GM12878 (cell line): ENCODE measurements around the gene TMEM150A. TPM values are rescaled to one million over a fixed set of nuclear protein-coding genes. Genes with fewer than 3 reads are reported as not detected.

Experiments used
- ATAC-seq: fragments of 200-7000 bp; cut with Tn5 transposase; 3 replicates; pipeline ENCODE4 v1.9.1; 2020; ENCODE audit warnings: mild to moderate bottlenecking, moderate library complexity
- BruUV-seq: library from RNA; stranded (reverse); fragments of 400-500 nt; replicated peaks from 2 replicates; lab custom pipeline; 2021; lab: Mats Ljungman, UMichigan
- CTCF ChIA-PET: fragments of 300-600 bp; sonication (Branson Sonifier 250); formaldehyde crosslinking; extraction: SDS; loops from one replicate; lab custom pipeline; 2021; ENCODE audit warnings: inconsistent platforms; lab: Yijun Ruan, JAX
- POLR2A ChIA-PET: fragments of 350-600 bp; formaldehyde crosslinking; extraction: SDS; loops from one replicate; lab custom pipeline; 2021; ENCODE audit warnings: inconsistent platforms; lab: Charles Lee
- RAD21 ChIA-PET: fragments of 300-600 bp; sonication (Branson Sonifier 250); formaldehyde crosslinking; loops from one replicate; lab custom pipeline; 2023; ENCODE audit warnings: antibody characterized with exemption; ENCODE audit not compliant: unreplicated experiment; lab: Charles Lee
- SMC1A ChIA-PET: fragments of 300-600 bp; sonication (Branson Sonifier 250); formaldehyde crosslinking; loops from one replicate; lab custom pipeline; 2023; ENCODE audit not compliant: unreplicated experiment, uncharacterized antibody; lab: Charles Lee
- DNase-seq: peaks from one replicate; pipeline ENCODE4 v3.0.0-alpha.2; 2011; ENCODE audit warnings: low read depth, low spot score
- FAIRE-seq: peaks from 3 replicates; lab custom pipeline; 2011; peaks lifted over from hg19 to GRCh38; lab: Jason Lieb, UNC
- H2AFZ ChIP-seq: 2 replicates; pipeline ENCODE4 v1.6.0; 2011; ENCODE audit warnings: low read depth, low read length, control low read depth; ENCODE audit not compliant: control insufficient read depth
- H3K27ac ChIP-seq: 2 replicates; pipeline ENCODE4 v1.5.1; 2011; ENCODE audit warnings: control low read depth; ENCODE audit not compliant: control insufficient read depth, insufficient read depth
- H3K27me3 ChIP-seq, 2 experiments: replicated peaks in 1 of 2; 2 replicates each; pipeline versions ENCODE4 v1.6.0 to v1.6.1; 2011; ENCODE audit warnings: low read length in 1 of 2; ENCODE audit not compliant: control insufficient read depth in 2 of 2, insufficient read depth in 2 of 2
- H3K36me3 ChIP-seq, 2 experiments: 2 replicates each; pipeline ENCODE4 v1.5.1; 2011; ENCODE audit warnings: low read length in 1 of 2; ENCODE audit not compliant: control insufficient read depth in 2 of 2, insufficient read depth in 2 of 2
- H3K4me1 ChIP-seq: 2 replicates; pipeline ENCODE4 v1.6.1; 2011; ENCODE audit warnings: mild to moderate bottlenecking, low read length, moderate library complexity, mixed read lengths; ENCODE audit not compliant: control insufficient read depth, insufficient read depth
- H3K4me2 ChIP-seq: 2 replicates; pipeline ENCODE4 v1.6.0; 2011; ENCODE audit warnings: control low read depth; ENCODE audit not compliant: control insufficient read depth, insufficient read depth
- H3K4me3 ChIP-seq: fragments of 200-600 bp; sonication (generic); 2 replicates; pipeline ENCODE4 v1.5.1; 2016
- H3K79me2 ChIP-seq: 2 replicates; pipeline ENCODE4 v1.6.0; 2011; ENCODE audit warnings: low read length; ENCODE audit not compliant: control insufficient read depth, insufficient read depth
- H3K9ac ChIP-seq: 2 replicates; pipeline ENCODE4 v1.8.0; 2011; ENCODE audit warnings: low read length, control low read depth, mixed read lengths; ENCODE audit not compliant: control insufficient read depth, insufficient read depth
- H3K9me3 ChIP-seq: replicated peaks from 3 replicates; pipeline ENCODE4 v1.5.1; 2011; ENCODE audit warnings: mild to moderate bottlenecking, low read length; ENCODE audit not compliant: control insufficient read depth, insufficient read depth
- H4K20me1 ChIP-seq: 2 replicates; pipeline ENCODE4 v1.6.0; 2011; ENCODE audit not compliant: control insufficient read depth, insufficient read depth
- CHD1 ChIP-seq: IDR thresholded peaks from 2 replicates; pipeline ENCODE4 v1.6.1; 2012; ENCODE audit warnings: low read depth, low read length, improper control_type of control experiment
- CREB1 ChIP-seq: IDR thresholded peaks from 2 replicates; pipeline ENCODE4 v1.6.1; 2012; ENCODE audit warnings: low read depth, mild to moderate bottlenecking, inconsistent platforms
- CTCF ChIP-seq, 3 experiments: IDR thresholded peaks in 2 of 3; conservative IDR thresholded peaks in 1 of 3; 2 replicates each; pipeline ENCODE4 v1.5.1; 2011; ENCODE audit warnings: low read depth in 3 of 3, low read length in 3 of 3, mild to moderate bottlenecking in 3 of 3, control low read depth in 2 of 3, moderate library complexity in 2 of 3, inconsistent platforms in 1 of 3, mixed read lengths in 1 of 3; ENCODE audit not compliant: control insufficient read depth in 2 of 3, insufficient read depth in 1 of 3; ENCODE audit errors: extremely low read depth in 1 of 3
- EGR1 ChIP-seq, 2 experiments: IDR thresholded peaks; 1 replicate in 1 of 2; 2 replicates in 1 of 2; pipeline ENCODE4 v1.6.1; 2011 to 2012; ENCODE audit warnings: low read depth in 2 of 2, low read length in 2 of 2, borderline replicate concordance in 1 of 2, mild to moderate bottlenecking in 1 of 2, moderate library complexity in 1 of 2
- FOXK2 ChIP-seq: fragments of 450-650 bp; IDR thresholded peaks from 2 replicates; pipeline ENCODE4 v1.6.1; 2017; ENCODE audit warnings: mild to moderate bottlenecking, moderate library complexity
- HDAC2 ChIP-seq: fragments of 200-600 bp; sonication (generic); IDR thresholded peaks from 2 replicates; pipeline ENCODE4 v1.6.1; 2017
- HDAC6 ChIP-seq: fragments of 200-600 bp; sonication (generic); IDR thresholded peaks from one replicate; pipeline ENCODE4 v1.8.0; 2017; ENCODE audit warnings: antibody characterized with exemption; ENCODE audit not compliant: unreplicated experiment
- HDGF ChIP-seq: fragments of 450-650 bp; IDR thresholded peaks from 2 replicates; pipeline ENCODE4 v1.6.1; 2016; ENCODE audit warnings: antibody characterized with exemption
- JUND ChIP-seq: IDR thresholded peaks from 2 replicates; pipeline ENCODE4 v1.6.1; 2012; ENCODE audit warnings: low read depth, mild to moderate bottlenecking, low read length, improper control_type of control experiment, moderate library complexity
- LARP7 ChIP-seq: fragments of 450-650 bp; IDR thresholded peaks from 2 replicates; pipeline ENCODE4 v1.6.1; 2017; ENCODE audit warnings: mild to moderate bottlenecking
- MAX ChIP-seq: IDR thresholded peaks from 2 replicates; pipeline ENCODE4 v1.6.1; 2012; ENCODE audit warnings: low read depth, low read length, improper control_type of control experiment
- MTA3 ChIP-seq: IDR thresholded peaks from 2 replicates; pipeline ENCODE4 v1.6.1; 2012; ENCODE audit warnings: low read length, inconsistent platforms, borderline replicate concordance
- PML ChIP-seq: IDR thresholded peaks from 2 replicates; pipeline ENCODE4 v1.6.1; 2012; ENCODE audit warnings: low read length, inconsistent platforms
- POLR2AphosphoS2 ChIP-seq: IDR thresholded peaks from 2 replicates; pipeline ENCODE4 v1.6.1; 2011; ENCODE audit warnings: low read depth, mild to moderate bottlenecking, low read length, improper control_type of control experiment, moderate library complexity
- POLR2AphosphoS5 ChIP-seq: IDR thresholded peaks from 2 replicates; pipeline ENCODE4 v1.6.1; 2011; ENCODE audit warnings: mild to moderate bottlenecking, low read length, inconsistent platforms
- RUNX3 ChIP-seq: IDR thresholded peaks from 2 replicates; pipeline ENCODE4 v1.6.1; 2012; ENCODE audit warnings: low read length, inconsistent platforms
- USF1 ChIP-seq: IDR thresholded peaks from 2 replicates; pipeline ENCODE4 v1.6.1; 2011; ENCODE audit warnings: borderline replicate concordance, low read depth, mild to moderate bottlenecking, moderate library complexity, mixed read lengths, low read length; ENCODE audit not compliant: insufficient read depth; ENCODE audit errors: extremely low read length
- ZBTB33 ChIP-seq: fragments of 450-650 bp; IDR thresholded peaks from 2 replicates; pipeline ENCODE4 v1.6.1; 2017; ENCODE audit warnings: mild to moderate bottlenecking
- WGBS: methylation state at CpG from one replicate; pipeline ENCODE4 v1.1.6; 2016; ENCODE audit warnings: low lambda C conversion rate; ENCODE audit not compliant: insufficient replicate concordance, insufficient coverage; ENCODE audit errors: missing lambda C conversion rate; 5-methylcytosine and 5-hydroxymethylcytosine counted together
- in situ Hi-C: fragments of 300-500 bp; cut with MboI; formaldehyde crosslinking; loops from 9 replicates; pipeline ENCODE4 v1.14.3; 2018; ENCODE audit warnings: mixed read lengths
- intact Hi-C: fragments of 100-400 bp; cut with micrococcal nuclease; formaldehyde crosslinking; loops from one replicate; pipeline ENCODE4 v1.14.2; 2022; ENCODE audit not compliant: unreplicated experiment
- polyA plus RNA-seq, 11 experiments: library from polyadenylated mRNA; depleted of rRNA in 4 of 11; unstranded in 6 of 11; stranded (reverse) in 5 of 11; fragments of >200 nt; fragmentation: Nextera tagmentation in 4 of 11; fragmentation: Illumina TruSeq in 1 of 11; extraction: Ambion mirVana in 4 of 11; extraction: Trizol in 1 of 11; gene quantifications; 1 replicate in 1 of 11; 2 replicates in 10 of 11; pipeline versions ENCODE4 v1.2.1 to v1.2.3, GENCODE V29; 2011 to 2016; ENCODE audit warnings: inconsistent platforms in 2 of 11, missing spikeins in 2 of 11, low read depth in 1 of 11
- total RNA-seq, 4 experiments: library from RNA; depleted of rRNA in 3 of 4; stranded (reverse); fragments of >200 nt in 3 of 4; fragmentation: Illumina TruSeq in 1 of 4; extraction: Trizol in 1 of 4; gene quantifications; 2 replicates each; pipeline versions ENCODE4 v1.2.1 to v1.2.3, GENCODE V29; 2013 to 2021

The TMEM150A gene
- total and polyA plus RNA-seq, 10 of the 15 experiments (the other 5 are each of a cell fraction or from before 2014, with no cell fraction given): 0.45 to 4.4 (median 2.6) TPM

- Histone ChIP-seq H3K4me2 (peak within 1 kb of the TSS; percentile 81), H3K9me3 (no peaks in the 10 kb centered on the region), H4K20me1 (no peaks in the 10 kb centered on the region), H3K27ac (peak within 1 kb of the TSS; percentile 71), H3K4me1 (no peaks in the 10 kb centered on the region; the same call in 1 of the 2 replicates), H3K4me3 (peak within 1 kb of the TSS; percentile 98), H3K27me3 (no peaks in the 10 kb centered on the region), H2AFZ (peak within 1 kb of the TSS; percentile 87), H3K36me3 (peaks cover 0 to 3% of the 10 kb centered on the region in 2 experiments; a peak in 1 of 4 replicates), H3K9ac (peak within 1 kb of the TSS; percentile 80), H3K79me2 (peaks cover 18% of the 10 kb centered on the region)
- TSS peak; percentile 98 for BruUV-seq
- ATAC-seq (peak; percentile 97), DNase-seq (peak; percentile 73), FAIRE-seq (peak; percentile 75)
- RAD21 ChIA-PET: interaction anchor here (0.9 to 2.7 kb wide), 6 partner anchors 9 to 142 kb away, joined by 3 to 15 read pairs (median 4); partner anchors contain the start of genes SH2D6 and VAMP8
- intact Hi-C loops: loop anchor here (2.0 kb wide), 1 partner anchor 41 kb away; the partner anchor contains the start of gene TMEM150A
- SMC1A ChIA-PET: interaction anchor here (0.6 to 2.9 kb wide), 6 partner anchors 11 to 661 kb away, joined by 3 to 21 read pairs (median 6); partner anchors contain the start of gene RNF181
- 4% methylated on average over 54 of the region's 64 CpGs for WGBS
- CTCF ChIA-PET: interaction anchor here (0.6 to 4.4 kb wide), 6 partner anchors 10 to 261 kb away, joined by 3 to 28 read pairs (median 4); no protein-coding TSS in a partner anchor
- POLR2A ChIA-PET: interaction anchor here (0.7 to 6.2 kb wide), 13 partner anchors 12 to 625 kb away, joined by 3 to 32 read pairs (median 6); partner anchors contain the start of genes MAT2A, RNF181 and VAMP8
- in situ Hi-C loops: no loop called here
- no peak for TF ChIP-seq LARP7
- no peak for TF ChIP-seq HDAC2
- TF ChIP-seq POLR2AphosphoS5: peak; percentile 89
- TF ChIP-seq MAX: no peak
- TF ChIP-seq JUND: no peak
- no peak for TF ChIP-seq ZBTB33
- TF ChIP-seq HDAC6: peak; percentile 65
- peak; percentile 90 for TF ChIP-seq POLR2AphosphoS2
- peak; percentile 94 for TF ChIP-seq CREB1
- TF ChIP-seq USF1: no peak
- peak; percentile 96 for TF ChIP-seq PML
- peak in 1 of 2 experiments; percentile 69; a peak in 1 of 3 replicates for TF ChIP-seq EGR1 (IDR thresholded peaks at IDR 0.05; ENCODE audit: borderline replicate concordance in 1 of 2, low read depth in 2 of 2, low read length in 2 of 2)
- TF ChIP-seq FOXK2: peak; percentile 34; the same call in 1 of the 2 replicates
- TF ChIP-seq RUNX3: peak; percentile 48
- no peak for TF ChIP-seq CTCF (IDR thresholded peaks at IDR 0.05 in 2 of 3, conservative IDR thresholded peaks at IDR 0.05 in 1 of 3; ENCODE audit: control insufficient read depth in 2 of 3, extremely low read depth in 1 of 3, insufficient read depth in 1 of 3, low read depth in 3 of 3, low read length in 3 of 3)
- TF ChIP-seq MTA3: peak; percentile 26; the same call in 1 of the 2 replicates
- no peak for TF ChIP-seq CHD1
- TF ChIP-seq HDGF: 0 out of 2 replicates have a peak, but pooled peaks have one; percentile 41
Observed at GRCh38 chr2:85561280-85562212, 41.0 kb downstream of the TMEM150A start, which contains the start of gene GGCX. Gene GGCX (minus strand): TSS chr2:85561493. CDS start chr2:85561428, 65 bp downstream.
